HepG2 (cell line): ENCODE results near the gene TLE5. TPM values are rescaled to one million over a fixed set of nuclear protein-coding genes. Genes with fewer than 3 reads are reported as not detected.
A peak's percentile ranks its signal among the peaks of the same experiment; 100 is the strongest.

Experiments used
- ATAC-seq: fragments of 200-7000 bp; cut with Tn5 transposase; 3 replicates; pipeline ENCODE4 v1.9.1; 2020; ENCODE audit warnings: mild to moderate bottlenecking, moderate library complexity
- BruUV-seq: library from RNA; stranded (reverse); fragments of 400-500 nt; replicated peaks from 2 replicates; lab custom pipeline; 2021; lab: Mats Ljungman, UMichigan
- CTCF ChIA-PET: fragments of 300-600 bp; formaldehyde crosslinking; extraction: SDS; loops from one replicate; lab custom pipeline; 2021; ENCODE audit warnings: low total read pairs, inconsistent platforms, low intra/inter-chr PET ratio; lab: Yijun Ruan, JAX
- POLR2A ChIA-PET: fragments of 350-600 bp; sonication (Branson Sonifier 250); formaldehyde crosslinking; loops from one replicate; lab custom pipeline; 2020; ENCODE audit warnings: antibody characterized with exemption, inconsistent platforms; lab: Yijun Ruan, JAX
- DNase-seq: peaks from one replicate; pipeline ENCODE4 v3.0.0-alpha.2; 2015; ENCODE audit warnings: low spot score
- FAIRE-seq: peaks from 3 replicates; lab custom pipeline; 2011; peaks lifted over from hg19 to GRCh38; lab: Jason Lieb, UNC
- H2AFZ ChIP-seq: one replicate; pipeline ENCODE4 v1.6.1; 2011; ENCODE audit warnings: low read length, inconsistent platforms
- H3K27ac ChIP-seq: fragments of 300-600 bp; 3 replicates; pipeline ENCODE4 v1.8.0; 2011; ENCODE audit warnings: mixed run types, mild to moderate bottlenecking, mixed read lengths, low read length, inconsistent platforms; ENCODE audit not compliant: insufficient read depth; ENCODE audit errors: extremely low read length
- H3K27me3 ChIP-seq, 2 experiments: fragments of 200-600 bp in 1 of 2; 2 replicates in 1 of 2; 3 replicates in 1 of 2; pipeline versions ENCODE4 v1.6.0 to v1.8.0; 2011; ENCODE audit warnings: low read length in 2 of 2, mild to moderate bottlenecking in 2 of 2, moderate library complexity in 2 of 2, inconsistent platforms in 1 of 2; ENCODE audit not compliant: insufficient read depth in 2 of 2, control insufficient read depth in 1 of 2
- H3K36me3 ChIP-seq, 2 experiments: fragments of 200-600 bp in 1 of 2; replicated peaks in 1 of 2; 2 replicates in 1 of 2; 3 replicates in 1 of 2; pipeline versions ENCODE4 v1.5.1 to v1.8.0; 2011; ENCODE audit warnings: low read length in 2 of 2, inconsistent platforms in 1 of 2; ENCODE audit not compliant: insufficient read depth in 2 of 2, control insufficient read depth in 1 of 2
- H3K4me1 ChIP-seq: 2 replicates; pipeline ENCODE4 v1.5.1; 2012; ENCODE audit warnings: low read length, inconsistent platforms; ENCODE audit not compliant: insufficient read depth
- H3K4me2 ChIP-seq: 2 replicates; pipeline ENCODE4 v1.6.0; 2011; ENCODE audit warnings: low read depth, low read length, inconsistent platforms
- H3K4me3 ChIP-seq, 3 experiments: fragments of 200-600 bp in 1 of 3; sonication (generic), shearing (Covaris generic) in 1 of 3; replicated peaks in 1 of 3; 2 replicates each; pipeline ENCODE4 v1.5.1; 2011 to 2016; ENCODE audit warnings: low read length in 3 of 3, inconsistent platforms in 2 of 3, low read depth in 2 of 3, mild to moderate bottlenecking in 2 of 3, control low read depth in 1 of 3, mixed read lengths in 1 of 3; ENCODE audit not compliant: insufficient read depth in 1 of 3
- H3K79me2 ChIP-seq: one replicate; pipeline ENCODE4 v1.6.1; 2011; ENCODE audit warnings: low read length, inconsistent platforms; ENCODE audit not compliant: insufficient read depth
- H3K9ac ChIP-seq: 2 replicates; pipeline ENCODE4 v1.6.0; 2011; ENCODE audit warnings: mild to moderate bottlenecking, low read depth, low read length, inconsistent platforms; ENCODE audit not compliant: insufficient read depth
- H3K9me3 ChIP-seq: 2 replicates; pipeline ENCODE4 v1.5.1; 2012; ENCODE audit warnings: mild to moderate bottlenecking, low read length
- H4K20me1 ChIP-seq: 2 replicates; pipeline ENCODE4 v1.6.0; 2011; ENCODE audit warnings: inconsistent platforms, mild to moderate bottlenecking, low read length, moderate library complexity; ENCODE audit not compliant: insufficient read depth
- AGO2 ChIP-seq: fragments of 200-400 bp; formaldehyde crosslinking; optimal IDR thresholded peaks from 2 replicates; pipeline ENCODE3; 2017; ENCODE audit warnings: mild to moderate bottlenecking, low read depth, low read length, moderate library complexity
- DMAP1 ChIP-seq: IDR thresholded peaks from 2 replicates; pipeline ENCODE4 v1.6.1; 2016
- ZBTB2 ChIP-seq: sonication (generic); formaldehyde crosslinking; IDR thresholded peaks from 2 replicates; pipeline ENCODE4 v1.8.0; 2022; ENCODE audit warnings: low read depth, missing genetic modification reagents
- ZFX ChIP-seq: sonication (generic); formaldehyde crosslinking; IDR thresholded peaks from 2 replicates; pipeline ENCODE4 v1.4.0; 2020; ENCODE audit warnings: mild to moderate bottlenecking, low read depth, missing genetic modification reagents, moderate library complexity
- WGBS: methylation state at CpG from one replicate; pipeline ENCODE4 v1.1.6; 2017; ENCODE audit warnings: low lambda C conversion rate; 5-methylcytosine and 5-hydroxymethylcytosine counted together
- in situ Hi-C: cut with HindIII; loops from 2 replicates; pipeline ENCODE4 v1.10.0; 2017; ENCODE audit warnings: low pct_unique_long_range_greater_than_20kb; ENCODE audit not compliant: extremely low pct_ligation_motif_present
- intact Hi-C: fragments of 100-400 bp; cut with micrococcal nuclease; formaldehyde crosslinking; loops from one replicate; pipeline ENCODE4 v1.10.0; 2022; ENCODE audit not compliant: unreplicated experiment
- polyA plus RNA-seq, 8 experiments: library from polyadenylated mRNA; depleted of rRNA in 3 of 8; stranded (reverse) in 7 of 8; unstranded in 1 of 8; fragments of >200 nt; fragmentation: Illumina TruSeq in 4 of 8; extraction: Trizol in 4 of 8; gene quantifications; 2 replicates each; pipeline versions ENCODE4 v1.2.1 to v1.2.3, GENCODE V29; 2011 to 2016; ENCODE audit warnings: low read depth in 4 of 8, missing spikeins in 1 of 8, mixed read lengths in 1 of 8; ENCODE audit not compliant: insufficient read depth in 1 of 8
- total RNA-seq, 5 experiments: library from RNA; depleted of rRNA; stranded (reverse); fragments of >200 nt; fragmentation: Illumina TruSeq; extraction: Trizol; gene quantifications; 2 replicates each; pipeline ENCODE4 v1.2.3, GENCODE V29; 2016; ENCODE audit warnings: low read depth in 1 of 5
- TF ChIP-seq, protein P1 (sequence below), 2 experiments: fragments of 450-650 bp in 1 of 2; sonication (generic) in 1 of 2; formaldehyde crosslinking; IDR thresholded peaks; 2 replicates each; pipeline versions ENCODE4 v1.5.0 to v1.8.0; 2020 to 2022; ENCODE audit warnings: mild to moderate bottlenecking in 1 of 2, missing genetic modification reagents in 1 of 2

Gene TLE5
- total and polyA plus RNA-seq, 2 of the 13 experiments (the other 11 are each of a cell fraction or from before 2014, with no cell fraction given) = 62.8 to 189 TPM

- TF ChIP-seq ZBTB2 (CRISPR knock-in tag) (no peak), ZFX (no peak)
- TF ChIP-seq, protein P1, sequence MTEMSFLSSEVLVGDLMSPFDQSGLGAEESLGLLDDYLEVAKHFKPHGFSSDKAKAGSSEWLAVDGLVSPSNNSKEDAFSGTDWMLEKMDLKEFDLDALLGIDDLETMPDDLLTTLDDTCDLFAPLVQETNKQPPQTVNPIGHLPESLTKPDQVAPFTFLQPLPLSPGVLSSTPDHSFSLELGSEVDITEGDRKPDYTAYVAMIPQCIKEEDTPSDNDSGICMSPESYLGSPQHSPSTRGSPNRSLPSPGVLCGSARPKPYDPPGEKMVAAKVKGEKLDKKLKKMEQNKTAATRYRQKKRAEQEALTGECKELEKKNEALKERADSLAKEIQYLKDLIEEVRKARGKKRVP (CRISPR knock-in tag; IDR thresholded peaks at IDR 0.05) = no peak
These were observed 43.6 kb upstream of the TLE5 start (continued) for GRCh38 chr19:3105641-3106508.

DNA sequence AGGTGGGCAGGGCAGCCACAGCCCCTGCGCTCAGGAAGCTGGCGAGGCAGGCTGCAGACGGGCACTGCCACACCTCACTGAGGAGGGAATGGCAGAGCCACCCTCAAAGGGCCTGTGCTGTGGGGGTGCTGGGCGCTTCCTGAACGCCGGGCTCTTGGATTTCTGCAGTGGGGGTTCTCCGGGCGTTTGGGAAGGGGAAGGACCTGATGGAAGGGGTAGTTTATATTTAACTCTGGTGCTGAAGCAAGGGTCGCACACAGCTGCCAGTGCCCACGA, 42.4 kb upstream of the TLE5 start:
- Histone ChIP-seq H3K4me1 (peaks cover 49% of the 10 kb centered on the region), H3K4me3 (no peak overlapping the region), H3K27me3 (no peaks in the 10 kb centered on the region), H4K20me1 (peaks cover 30% of the 10 kb centered on the region; the same call in 1 of the 2 replicates), H3K36me3 (no peaks in the 10 kb centered on the region; a peak in 2 of 5 replicates), H3K4me2 (no peak overlapping the region), H3K9me3 (no peaks in the 10 kb centered on the region), H3K27ac (no peak overlapping the region), H3K79me2 (peaks cover 66% of the 10 kb centered on the region), H3K9ac (no peak overlapping the region), H2AFZ (no peak overlapping the region)
- in situ Hi-C loops = no loop called here
- WGBS = 80% methylated on average over 4 of the region's 10 CpGs
- no peak for DNase-seq
- CTCF ChIA-PET = interaction anchor here (1.1 to 3.0 kb wide), 4 partner anchors 28 to 153 kb away, joined by 4 to 34 read pairs (median 10); no protein-coding TSS in a partner anchor
- no peak for ATAC-seq
- no TSS peak for BruUV-seq
- POLR2A ChIA-PET = interaction anchor here (1.0 to 1.6 kb wide), 8 partner anchors 8 to 151 kb away, joined by 3 to 7 read pairs (median 4); partner anchors contain the start of gene TLE5
- no peak for FAIRE-seq
- intact Hi-C loops = loop anchor here (1.0 kb wide), 1 partner anchor 142 kb away; no protein-coding TSS in a partner anchor
- TF ChIP-seq AGO2 (peak; percentile 37), DMAP1 (CRISPR knock-in tag) (no peak)
